Neuronal stem cell (in vitro differentiated cells): ENCODE measurements around the gene MYH6.

Source experiments
- DNase-seq: peaks from one replicate; pipeline ENCODE4 v3.0.0-alpha.2; 2013; ENCODE audit warnings: low spot score
- H2AFZ ChIP-seq: one replicate; pipeline ENCODE4 v1.6.1; 2013; ENCODE audit warnings: mild to moderate bottlenecking, low read length, inconsistent platforms
- H2AK5ac ChIP-seq: 2 replicates; pipeline ENCODE4 v1.6.1; 2013; ENCODE audit warnings: low read depth, mild to moderate bottlenecking, inconsistent platforms, low read length, moderate library complexity, mixed read lengths
- H2BK120ac ChIP-seq: 2 replicates; pipeline ENCODE4 v1.6.1; 2013; ENCODE audit warnings: low read depth, mild to moderate bottlenecking, inconsistent platforms, low read length, moderate library complexity, mixed read lengths
- H2BK12ac ChIP-seq: one replicate; pipeline ENCODE4 v1.6.1; 2013; ENCODE audit warnings: low read length, inconsistent platforms
- H2BK15ac ChIP-seq: 2 replicates; pipeline ENCODE4 v1.6.1; 2013; ENCODE audit warnings: mild to moderate bottlenecking, low read length, inconsistent platforms, mixed read lengths
- H2BK5ac ChIP-seq: one replicate; pipeline ENCODE4 v1.6.1; 2013; ENCODE audit warnings: inconsistent platforms, mild to moderate bottlenecking, low read length, moderate library complexity
- H3K14ac ChIP-seq: one replicate; pipeline ENCODE4 v1.6.1; 2013; ENCODE audit warnings: low read length, inconsistent platforms
- H3K18ac ChIP-seq: 2 replicates; pipeline ENCODE4 v1.6.1; 2013; ENCODE audit warnings: low read length, inconsistent platforms
- H3K23ac ChIP-seq: 2 replicates; pipeline ENCODE4 v1.6.1; 2013; ENCODE audit warnings: low read depth, mild to moderate bottlenecking, mixed read lengths, low read length, inconsistent platforms; ENCODE audit not compliant: poor library complexity
- H3K27ac ChIP-seq: replicated peaks from 3 replicates; pipeline ENCODE4 v1.5.1; 2013; ENCODE audit warnings: low read length, inconsistent platforms
- H3K27me3 ChIP-seq, 3 experiments: 2 replicates each; pipeline ENCODE4 v1.6.1; 2013; ENCODE audit warnings: low read length in 3 of 3, mild to moderate bottlenecking in 2 of 3, inconsistent platforms in 1 of 3, low read depth in 1 of 3, mixed read lengths in 1 of 3, moderate library complexity in 1 of 3; ENCODE audit not compliant: control insufficient read depth in 3 of 3, insufficient read depth in 3 of 3
- H3K36me3 ChIP-seq, 2 donors: replicated peaks in 1 of 2; 2 replicates each; pipeline ENCODE4 v1.6.1; 2013; ENCODE audit warnings: low read length in 2 of 2; ENCODE audit not compliant: control insufficient read depth in 2 of 2, insufficient read depth in 2 of 2
- H3K4ac ChIP-seq: 2 replicates; pipeline ENCODE4 v1.6.1; 2013; ENCODE audit warnings: inconsistent platforms, mild to moderate bottlenecking, low read length, moderate library complexity
- H3K4me1 ChIP-seq, 2 donors: 1 replicate in 1 of 2; 2 replicates in 1 of 2; pipeline ENCODE4 v1.6.1; 2013; ENCODE audit warnings: low read length in 2 of 2, low read depth in 1 of 2; ENCODE audit not compliant: control insufficient read depth in 2 of 2, insufficient read depth in 1 of 2
- H3K4me2 ChIP-seq: one replicate; pipeline ENCODE4 v1.6.1; 2013; ENCODE audit warnings: mild to moderate bottlenecking, low read length, inconsistent platforms; ENCODE audit not compliant: insufficient read depth, poor library complexity, severe bottlenecking
- H3K4me3 ChIP-seq, 2 donors: 2 replicates each; pipeline ENCODE4 v1.5.1; 2013; ENCODE audit warnings: low read length in 2 of 2, mild to moderate bottlenecking in 2 of 2, inconsistent platforms in 1 of 2, moderate library complexity in 1 of 2
- H3K79me1 ChIP-seq: one replicate; pipeline ENCODE4 v1.6.1; 2013; ENCODE audit warnings: low read depth, mild to moderate bottlenecking, inconsistent platforms, low read length, moderate library complexity
- H3K9ac ChIP-seq: one replicate; pipeline ENCODE4 v1.6.1; 2013; ENCODE audit warnings: mild to moderate bottlenecking, low read depth, low read length, inconsistent platforms; ENCODE audit not compliant: poor library complexity
- H3K9me3 ChIP-seq, 2 donors: replicated peaks in 1 of 2; 2 replicates each; pipeline versions ENCODE3 to v1.6.1; 2013; ENCODE audit warnings: low read length in 2 of 2, mild to moderate bottlenecking in 2 of 2, inconsistent platforms in 1 of 2, low read depth in 1 of 2, mixed read lengths in 1 of 2, moderate library complexity in 1 of 2; ENCODE audit not compliant: control insufficient read depth in 2 of 2, insufficient read depth in 1 of 2
- H4K8ac ChIP-seq: one replicate; pipeline ENCODE4 v1.6.1; 2013; ENCODE audit warnings: low read depth, mild to moderate bottlenecking, inconsistent platforms, low read length, moderate library complexity
- H4K91ac ChIP-seq: one replicate; pipeline ENCODE4 v1.6.1; 2013; ENCODE audit warnings: low read length, low read depth, mild to moderate bottlenecking, inconsistent platforms; ENCODE audit not compliant: poor library complexity
- WGBS, 2 donors: extraction: QIAGEN DNeasy Blood & Tissue Kit; methylation state at CpG; one replicate each; pipeline ENCODE4 v1.1.7; 2013; ENCODE audit warnings: missing lambda C conversion rate in 2 of 2, mixed read lengths in 1 of 2; ENCODE audit not compliant: insufficient read length in 2 of 2, insufficient replicate concordance in 1 of 2; ENCODE audit errors: extremely low coverage in 2 of 2; 5-methylcytosine and 5-hydroxymethylcytosine counted together

The MYH6 gene

DNA sequence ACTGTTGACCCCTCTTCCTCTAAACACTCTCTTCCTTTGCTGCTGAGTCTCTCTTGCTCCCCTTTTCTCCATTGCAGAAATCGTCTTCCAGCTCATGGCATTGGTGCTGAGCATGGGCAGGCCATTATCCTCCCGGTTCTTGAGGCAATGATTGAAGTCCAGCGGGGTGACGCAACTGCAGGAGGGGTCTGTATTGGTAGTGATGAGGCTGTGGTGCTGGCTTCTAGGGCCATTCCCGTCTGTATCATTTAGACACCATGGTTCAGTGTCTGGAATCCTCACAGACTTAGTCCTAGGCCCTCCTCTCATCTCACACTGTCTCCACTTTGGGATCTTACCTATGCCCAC, 54.7 kb downstream of the MYH6 start:
- Histone ChIP-seq H3K14ac (no peak overlapping the region), H3K9ac (no peak overlapping the region), H3K79me1 (no peaks in the 10 kb centered on the region), H3K4me1 (peaks cover 0 to 9% of the 10 kb centered on the region in 2 donors), H3K23ac (no peak overlapping the region), H3K4me3 (no peak overlapping the region), H2BK120ac (no peak overlapping the region), H3K36me3 (peaks cover 15 to 38% of the 10 kb centered on the region in 2 donors), H4K91ac (no peak overlapping the region), H2AFZ (peak overlapping the region; percentile 94), H2BK5ac (no peak overlapping the region), H3K9me3 (no peaks in the 10 kb centered on the region), H2BK15ac (no peak overlapping the region), H3K4me2 (no peak overlapping the region), H2AK5ac (no peak overlapping the region), H3K18ac (no peak overlapping the region), H3K27ac (no peak overlapping the region), H3K4ac (no peak overlapping the region), H3K27me3 (peaks cover 0 to 3% (median 0%) of the 10 kb centered on the region in 3 experiments), H2BK12ac (no peak overlapping the region), H4K8ac (no peak overlapping the region)
- DNase-seq, result no peak
- WGBS, 2 donors, result no CpG with 5 or more reads among the region's 5 CpGs

GRCh38 chr14:23352506-23353432, 55.3 kb downstream of the MYH6 start, which contains the start of gene SLC22A17:
SLC22A17 (minus strand) TSS chr14:23352887.
- Histone ChIP-seq H3K9ac (peak within 1 kb of the TSS; percentile 99), H2BK120ac (peak within 1 kb of the TSS; percentile 25), H3K79me1 (no peaks in the 10 kb centered on the region), H4K91ac (peak within 1 kb of the TSS; percentile 48), H2BK15ac (peak within 1 kb of the TSS; percentile 40), H2AFZ (peak within 1 kb of the TSS; percentile 94), H3K4ac (peak within 1 kb of the TSS; percentile 40), H3K27me3 (peaks cover 0 to 3% (median 0%) of the 10 kb centered on the region in 3 experiments), H3K23ac (peak within 1 kb of the TSS; percentile 75), H2BK12ac (peak within 1 kb of the TSS; percentile 48), H3K4me1 (peaks cover 0 to 9% of the 10 kb centered on the region in 2 donors), H2BK5ac (peak within 1 kb of the TSS; percentile 85), H4K8ac (no peak within 1 kb of the TSS), H2AK5ac (peak within 1 kb of the TSS; percentile 66), H3K27ac (peak within 1 kb of the TSS; percentile 56), H3K36me3 (peaks cover 13 to 32% of the 10 kb centered on the region in 2 donors), H3K9me3 (no peaks in the 10 kb centered on the region), H3K4me2 (peak within 1 kb of the TSS; percentile 99), H3K14ac (peak within 1 kb of the TSS; percentile 97), H3K4me3 (peak within 1 kb of the TSS; percentile 70 to 92), H3K18ac (peak within 1 kb of the TSS; percentile 99)
- peak; percentile 82 for DNase-seq
- no CpG with 5 or more reads among the region's 42 CpGs for WGBS, 2 donors

- Histone ChIP-seq H4K8ac (no peak overlapping the region), H3K9ac (peak overlapping the region; percentile 99), H2BK12ac (peak overlapping the region; percentile 48), H3K27ac (no peak overlapping the region), H2AFZ (peak overlapping the region; percentile 94), H4K91ac (peak overlapping the region; percentile 48), H3K14ac (peak overlapping the region; percentile 97), H3K4ac (peak overlapping the region; percentile 40), H3K9me3 (no peaks in the 10 kb centered on the region), H3K36me3 (peaks cover 11 to 23% of the 10 kb centered on the region in 2 donors), H3K79me1 (no peaks in the 10 kb centered on the region), H3K27me3 (peaks cover 0 to 3% (median 0%) of the 10 kb centered on the region in 3 experiments), H3K4me3 (peak overlapping the region; percentile 70 to 92), H2BK120ac (peak overlapping the region; percentile 25), H2AK5ac (peak overlapping the region; percentile 66), H3K23ac (peak overlapping the region; percentile 75), H2BK5ac (peak overlapping the region; percentile 85), H3K4me2 (peak overlapping the region; percentile 99), H3K4me1 (peaks cover 0 to 9% of the 10 kb centered on the region in 2 donors), H2BK15ac (peak overlapping the region; percentile 40), H3K18ac (peak overlapping the region; percentile 99)
- DNase-seq, result peak; percentile 41
- WGBS, 2 donors, result no CpG with 5 or more reads among the region's 61 CpGs
Observed at GRCh38 chr14:23351681-23352505, 56.2 kb downstream of the MYH6 start.
